B cell (primary cell): ENCODE data around the gene INO80C.

Experiments used
- CTCF ChIP-seq: fragments of 200-600 bp; IDR thresholded peaks from one replicate; pipeline ENCODE4 v1.8.0; 2022; ENCODE audit warnings: antibody characterized with exemption, mild to moderate bottlenecking
- EZH2 ChIP-seq: IDR thresholded peaks from 2 replicates; pipeline ENCODE4 v1.6.1; 2012; ENCODE audit warnings: borderline replicate concordance, low read depth, mild to moderate bottlenecking, moderate library complexity, low read length; ENCODE audit not compliant: insufficient read depth, poor library complexity, severe bottlenecking

GRCh38 chr18:35507192-35507591 is 9.4 kb upstream of the INO80C start:
- TF ChIP-seq CTCF (no peak), EZH2 (no peak)
